A172 (cell line): ENCODE results near the gene SBF2. TPM values are rescaled to one million over a fixed set of nuclear protein-coding genes. Genes with fewer than 3 reads are reported as not detected.

Experiments used
- DNase-seq: peaks from one replicate; pipeline ENCODE4 v3.0.0-alpha.2; 2015; ENCODE audit warnings: low spot score
- total RNA-seq: library from RNA; depleted of rRNA; stranded (reverse); fragments of >200 nt; shearing (Covaris generic); gene quantifications from 2 replicates; pipeline ENCODE4 v1.2.3, GENCODE V29; 2014

Gene SBF2
- total RNA-seq, 1 experiment from 2014 or later: 34.7 TPM

GRCh38 chr11:9903579-9903978 is 390.4 kb downstream of the SBF2 start:
- DNase-seq: no peak

DNA sequence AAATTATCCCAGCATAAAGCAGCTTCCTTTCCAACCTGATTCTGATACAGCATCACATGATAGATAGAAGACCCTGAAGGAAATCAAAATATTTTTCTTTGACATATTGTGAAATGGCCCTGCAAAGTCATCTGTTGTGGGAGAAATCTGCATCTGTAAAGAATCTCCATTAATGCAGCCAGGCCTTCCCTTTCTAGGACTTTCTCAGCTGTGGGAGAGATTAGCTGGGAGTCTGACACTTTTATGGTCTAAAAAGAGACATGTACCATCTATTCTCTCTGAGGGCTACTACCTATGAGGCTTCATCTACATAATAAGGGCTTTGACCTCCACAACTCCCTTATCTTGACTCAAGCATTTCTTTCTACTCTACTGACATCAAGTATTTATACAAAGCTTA is 392.1 kb downstream of the SBF2 start:
- DNase-seq: no peak

- peak; percentile 99 for DNase-seq
Measured at GRCh38 chr11:9900253-9900652, 393.8 kb downstream of the SBF2 start.

DNA sequence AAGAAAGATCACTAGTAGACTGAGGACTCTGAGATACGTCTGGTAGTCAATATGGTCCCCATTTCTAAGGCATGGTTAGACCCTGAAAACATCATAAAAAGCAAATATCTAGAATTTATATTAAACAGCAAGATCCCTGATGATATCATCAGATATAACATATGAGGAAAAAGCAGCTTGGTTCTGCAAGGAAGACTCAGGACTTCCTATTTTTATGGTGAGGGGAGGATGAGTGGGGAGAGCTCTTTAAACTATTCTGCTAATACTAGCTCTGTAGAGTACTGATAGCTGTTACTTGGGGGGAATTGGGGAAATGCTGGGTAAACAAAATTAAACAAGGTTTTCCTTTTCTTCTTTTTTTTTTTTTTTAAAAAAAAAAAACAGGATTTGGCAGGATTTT is 394.3 kb downstream of the SBF2 start:
- no peak for DNase-seq

GRCh38 chr11:9896902-9897301 is 397.1 kb downstream of the SBF2 start:
- no peak for DNase-seq

- peak; percentile 75 for DNase-seq
Measured at GRCh38 chr11:9895006-9895405, 399.0 kb downstream of the SBF2 start.

DNA sequence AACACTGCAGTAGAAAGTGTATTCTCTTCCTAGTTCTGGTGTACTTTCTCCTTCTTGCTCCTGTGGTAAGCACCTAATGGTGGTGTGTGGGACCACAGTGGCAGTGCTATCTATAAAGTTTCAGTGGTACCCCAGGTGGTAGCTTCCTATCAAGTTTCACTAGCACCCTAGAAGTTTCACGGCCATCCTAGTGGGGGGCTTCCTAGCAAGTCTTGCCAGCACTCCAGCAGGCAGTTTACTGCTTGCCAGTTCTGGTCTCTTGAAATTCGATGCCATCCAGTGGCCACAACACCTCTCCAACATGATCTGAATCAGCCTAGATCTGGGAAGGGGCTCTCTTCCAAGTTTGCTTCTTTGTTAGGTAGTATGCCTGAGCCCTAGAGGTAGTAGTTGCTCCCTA is 400.5 kb downstream of the SBF2 start:
- DNase-seq: no peak

DNA sequence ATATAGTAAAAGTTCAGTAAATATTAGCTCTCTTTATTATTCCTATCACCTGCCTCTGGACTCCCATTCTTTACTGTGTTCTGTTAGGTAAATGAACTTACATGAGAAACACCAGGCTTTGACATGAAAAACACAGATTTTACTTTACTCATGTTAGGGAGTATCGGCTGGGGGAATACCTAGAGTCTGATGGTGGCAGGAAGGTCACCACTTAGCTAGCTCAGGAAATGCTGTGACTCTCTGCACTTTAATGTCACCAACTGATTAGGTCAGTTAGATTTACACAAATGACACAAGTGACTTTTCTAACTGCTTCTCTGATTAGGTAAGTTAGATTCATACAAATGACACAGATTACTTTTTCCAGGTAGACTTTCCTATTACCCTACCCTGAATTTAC is 405.1 kb downstream of the SBF2 start:
- no peak for DNase-seq

DNA sequence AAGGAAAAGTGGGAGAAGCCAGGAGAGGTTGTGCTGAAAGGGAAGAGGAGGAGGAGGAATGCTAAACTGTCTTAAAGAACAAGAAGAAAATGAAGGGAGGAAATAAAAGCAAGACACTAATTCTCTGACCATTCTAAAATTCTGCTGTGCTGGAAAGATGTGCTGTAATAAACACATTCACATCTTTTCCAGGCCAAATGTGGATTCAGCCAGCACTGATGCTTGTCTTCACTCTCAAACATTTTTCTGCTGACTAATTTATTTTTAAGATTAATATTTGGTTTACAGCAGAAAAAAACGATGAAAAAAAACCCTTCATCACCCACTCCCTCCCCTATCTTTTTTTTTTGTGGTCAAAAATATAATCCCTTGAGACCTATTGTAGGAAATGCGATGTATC is 406.5 kb downstream of the SBF2 start:
- no peak for DNase-seq

DNA sequence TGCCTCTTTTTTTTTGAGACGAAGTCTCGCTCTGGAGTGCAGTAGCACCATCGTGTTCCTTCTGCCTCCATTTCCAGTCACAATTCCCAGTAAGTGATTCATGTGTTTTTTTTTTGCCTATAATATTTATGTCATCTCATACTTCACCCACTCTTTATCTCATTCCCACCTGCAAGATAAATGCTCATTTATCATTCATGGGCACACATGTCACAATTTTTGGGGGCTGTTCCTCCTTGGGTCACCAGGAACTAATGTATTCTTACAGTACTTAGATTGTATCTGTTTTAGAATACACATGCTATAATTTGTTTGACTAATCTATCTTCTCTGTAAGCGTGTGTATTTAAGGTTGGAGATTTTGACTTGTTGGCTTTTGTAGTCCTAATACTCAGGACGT is 407.4 kb downstream of the SBF2 start:
- no peak for DNase-seq

DNA sequence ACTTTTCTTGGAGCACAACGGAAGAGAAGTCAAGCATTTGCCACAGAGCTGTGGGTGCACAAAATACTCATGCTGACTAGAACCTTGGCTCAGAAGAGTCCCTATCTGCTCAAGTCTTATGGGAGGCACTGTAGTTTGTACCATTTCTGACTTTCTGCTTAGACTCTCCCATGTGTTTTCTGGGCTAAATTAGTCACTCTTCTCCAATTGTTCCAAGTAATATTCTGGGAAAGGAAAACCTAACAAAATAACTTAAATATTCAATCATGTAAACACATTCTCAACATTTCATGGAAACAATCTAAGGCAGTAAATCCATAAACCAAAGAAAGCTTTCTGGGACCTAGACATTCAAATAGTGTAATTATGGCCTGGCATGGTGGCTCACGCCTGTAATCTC is 409.4 kb downstream of the SBF2 start:
- DNase-seq: no peak

DNA sequence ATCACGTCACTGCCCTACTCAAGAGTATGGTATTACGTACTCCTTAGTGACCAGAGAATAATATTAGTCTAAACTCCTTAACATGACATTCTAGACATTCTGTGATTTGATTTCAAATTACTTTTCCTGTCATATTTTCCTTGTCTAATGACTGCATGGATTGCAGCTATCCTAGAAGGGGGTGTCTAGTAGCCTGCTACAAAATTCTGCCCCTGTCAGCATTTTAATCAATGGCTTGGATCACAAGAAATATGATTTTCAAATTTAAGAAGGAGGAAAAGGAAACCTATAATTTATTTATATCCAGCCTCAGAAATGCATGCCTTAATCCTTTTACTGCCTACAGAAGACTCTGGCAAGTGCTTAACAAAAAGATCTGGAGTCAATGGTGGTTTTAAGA is 413.4 kb downstream of the SBF2 start:
- no peak for DNase-seq

GRCh38 chr11:9878936-9879335 is 415.1 kb downstream of the SBF2 start:
- DNase-seq: no peak

GRCh38 chr11:9876331-9876730 is 417.7 kb downstream of the SBF2 start:
- no peak for DNase-seq

DNA sequence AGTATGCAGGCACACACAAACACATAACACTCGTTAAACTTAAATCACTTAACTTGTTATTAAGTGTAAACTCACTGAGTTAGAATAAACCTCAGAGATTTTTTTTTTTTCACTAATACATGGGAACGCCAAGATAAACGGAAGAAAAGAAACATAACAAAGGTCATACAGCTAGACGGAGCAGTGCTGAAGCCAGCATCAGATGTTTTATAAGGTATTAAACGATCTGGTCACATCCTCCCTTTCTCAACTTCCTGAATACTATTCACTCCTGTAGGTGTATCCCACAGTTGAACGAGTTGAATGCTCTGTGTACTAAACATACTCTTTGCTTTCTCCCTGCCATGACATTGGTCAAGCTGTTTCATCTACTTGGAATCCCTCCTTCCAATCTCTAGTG is 418.2 kb downstream of the SBF2 start:
- DNase-seq: no peak

GRCh38 chr11:9875399-9875798 is 418.6 kb downstream of the SBF2 start:
- no peak for DNase-seq

- no peak for DNase-seq
Measured at GRCh38 chr11:9874466-9874865, 419.6 kb downstream of the SBF2 start.

DNA sequence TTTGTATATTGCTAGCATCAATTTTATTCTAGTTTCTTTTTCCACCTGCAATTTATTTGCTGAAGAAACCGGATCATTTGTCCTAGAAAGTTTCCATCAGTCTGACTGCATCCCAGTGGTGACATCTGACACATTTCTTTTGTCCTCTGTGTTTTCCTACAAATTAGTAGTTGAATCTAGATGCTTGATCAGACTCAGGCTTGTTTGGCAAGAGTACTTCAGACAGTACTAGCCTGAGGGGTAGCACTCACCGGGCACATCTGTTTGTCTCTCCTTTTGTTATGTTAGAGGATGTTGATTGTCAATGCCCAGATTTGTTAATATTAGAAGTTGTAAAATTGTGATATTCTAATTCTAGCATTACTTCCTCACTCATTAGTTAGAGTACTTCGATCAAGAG is 425.4 kb downstream of the SBF2 start:
- no peak for DNase-seq

GRCh38 chr11:9862981-9863380 is 431.0 kb downstream of the SBF2 start:
- DNase-seq: peak; percentile 50

- peak; percentile 83 for DNase-seq
Measured at GRCh38 chr11:9861860-9862725, 431.9 kb downstream of the SBF2 start.

GRCh38 chr11:9859554-9860305 is 434.3 kb downstream of the SBF2 start:
- no peak for DNase-seq

GRCh38 chr11:9858822-9859221 is 435.2 kb downstream of the SBF2 start:
- DNase-seq: peak; percentile 50

GRCh38 chr11:9858218-9858617 is 435.8 kb downstream of the SBF2 start:
- no peak for DNase-seq
